PFSK-1 (cell line): ENCODE results near the gene HPN.

ENCODE experiments used
- FOXP2 ChIP-seq: optimal IDR thresholded peaks from 2 replicates; pipeline ENCODE3; 2011; ENCODE audit warnings: borderline replicate concordance, control low read depth, inconsistent platforms; ENCODE audit not compliant: insufficient read depth; ENCODE audit errors: extremely low read length, extremely low read depth
- POLR2AphosphoS5 ChIP-seq: IDR thresholded peaks from 2 replicates; pipeline ENCODE4 v1.6.1; 2012; ENCODE audit warnings: low read depth, mild to moderate bottlenecking, control low read depth, low read length, moderate library complexity
- REST ChIP-seq, 2 experiments: IDR thresholded peaks; 2 replicates each; pipeline versions ENCODE4 v1.6.1 to v1.8.0; 2011 to 2012; ENCODE audit warnings: low read depth in 2 of 2, low read length in 2 of 2, control low read depth in 1 of 2, inconsistent platforms in 1 of 2, mild to moderate bottlenecking in 1 of 2, moderate library complexity in 1 of 2; ENCODE audit not compliant: insufficient read depth in 1 of 2
- SIN3A ChIP-seq: IDR thresholded peaks from 2 replicates; pipeline ENCODE4 v1.6.1; 2012; ENCODE audit warnings: mild to moderate bottlenecking, low read length, moderate library complexity, borderline replicate concordance; ENCODE audit not compliant: insufficient read depth
- TAF1 ChIP-seq: IDR thresholded peaks from 2 replicates; pipeline ENCODE4 v1.6.1; 2012; ENCODE audit warnings: low read length, control low read depth, borderline replicate concordance; ENCODE audit not compliant: insufficient read depth

The HPN gene

GRCh38 chr19:35075202-35076025 is 33.9 kb downstream of the HPN start:
- TF ChIP-seq SIN3A (no peak), FOXP2 (no peak), TAF1 (no peak), REST (IDR thresholded peaks at IDR 0.05; ENCODE audit: insufficient read depth in 1 of 2, low read depth in 2 of 2, low read length in 2 of 2) (no peak)

DNA sequence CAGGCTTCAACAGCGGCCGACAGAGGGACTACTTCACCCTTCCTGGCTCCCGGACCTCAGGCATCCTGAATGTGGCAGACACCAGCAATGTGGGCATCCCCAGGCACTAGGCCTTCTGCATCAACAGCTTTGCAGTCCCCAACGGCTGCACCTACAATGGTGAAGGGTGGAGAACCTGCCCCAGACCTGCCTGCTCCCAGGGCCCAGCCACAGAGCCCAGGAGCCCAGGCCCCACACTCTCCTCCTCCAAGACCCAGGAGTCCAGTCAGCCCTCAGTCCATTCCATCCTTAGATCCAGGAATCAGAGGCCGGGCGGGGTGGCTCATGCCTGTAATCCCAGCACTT is 34.5 kb downstream of the HPN start:
- TF ChIP-seq SIN3A (no peak), FOXP2 (no peak), TAF1 (no peak), REST (IDR thresholded peaks at IDR 0.05; ENCODE audit: insufficient read depth in 1 of 2, low read depth in 2 of 2, low read length in 2 of 2) (no peak), POLR2AphosphoS5 (no peak)

GRCh38 chr19:35076657-35077056 is 35.1 kb downstream of the HPN start:
- TF ChIP-seq FOXP2 = no peak
- TF ChIP-seq POLR2AphosphoS5 = no peak
- TF ChIP-seq REST (IDR thresholded peaks at IDR 0.05; ENCODE audit: insufficient read depth in 1 of 2, low read depth in 2 of 2, low read length in 2 of 2) = no peak
- TF ChIP-seq SIN3A = no peak
- TF ChIP-seq TAF1 = no peak

DNA sequence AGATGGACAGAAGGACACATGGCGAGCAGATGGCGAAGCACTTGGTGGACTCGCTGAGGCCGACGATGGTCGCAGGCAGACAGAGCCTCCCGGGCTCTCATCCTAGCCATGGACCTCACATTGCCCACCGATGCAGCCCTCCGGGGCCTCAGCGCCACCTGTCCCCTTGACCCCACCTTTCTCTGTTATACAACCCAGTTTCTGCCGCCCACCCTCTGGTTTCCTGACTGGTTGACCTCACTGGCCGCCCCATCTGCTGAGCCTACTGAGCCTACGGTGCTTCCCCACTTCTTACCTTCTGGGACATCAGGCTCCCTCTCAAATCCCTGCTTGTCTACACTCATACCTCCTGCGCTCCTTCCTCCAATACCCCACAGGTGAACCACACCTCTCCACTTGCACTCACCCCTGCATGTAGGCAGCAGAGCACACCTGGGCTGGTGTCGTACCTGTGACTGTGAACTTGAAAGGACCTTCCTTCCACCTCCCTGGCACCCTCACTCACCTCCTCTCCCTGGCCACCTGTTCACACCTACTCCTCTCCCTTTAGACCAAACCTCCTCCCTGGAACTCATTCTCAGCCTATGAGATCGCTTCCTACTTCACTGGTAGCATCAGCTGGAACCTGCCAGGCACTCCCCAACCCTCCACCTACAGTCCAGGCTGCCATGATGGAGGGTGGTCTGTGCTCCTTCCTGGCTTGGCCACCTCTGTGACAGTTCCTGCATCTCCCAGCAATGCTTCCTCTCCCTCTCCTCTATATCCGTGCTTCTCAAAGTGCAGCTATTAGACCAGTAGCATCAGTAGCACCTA is 36.1 kb downstream of the HPN start:
- TF ChIP-seq REST (IDR thresholded peaks at IDR 0.05; ENCODE audit: insufficient read depth in 1 of 2, low read depth in 2 of 2, low read length in 2 of 2) = no peak
- TF ChIP-seq FOXP2 = no peak
- TF ChIP-seq SIN3A = no peak
- no peak for TF ChIP-seq TAF1
